Measurements from ENCODE around the gene ZNF318.
"Not testable (repeated sequence)": the region's sequence is repeated elsewhere in the genome, so short reads cannot be mapped to it uniquely, and the experiment has no call there.

Gene ZNF318

DNA sequence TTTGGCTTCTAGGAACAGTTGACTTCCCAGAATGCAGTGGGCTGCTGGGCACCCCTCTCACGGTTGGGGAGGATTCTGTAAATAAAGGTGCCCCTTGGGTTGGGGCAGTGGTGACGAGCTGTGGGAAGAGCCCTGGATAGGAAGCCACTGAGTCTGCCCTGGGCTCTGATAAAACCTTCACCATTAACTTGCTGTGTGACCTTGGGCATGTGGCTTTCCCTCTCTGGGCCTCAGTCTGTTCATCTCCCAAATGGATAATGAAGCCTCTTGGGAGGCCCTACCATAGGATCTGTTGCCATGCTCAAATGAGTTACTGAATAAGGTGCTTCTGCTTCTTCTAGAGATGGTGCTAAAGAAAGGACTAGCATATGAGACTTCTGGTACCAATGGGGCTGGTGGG is 64.6 kb downstream of the ZNF318 start:
- no peak for TF ChIP-seq EZH2phosphoT487 (conservative IDR thresholded peaks at IDR 0.05; ENCODE audit: low read length)
- no peak overlapping the region for H3K4me3 ChIP-seq (ENCODE audit: insufficient read depth, low read length, poor library complexity, severe bottlenecking)
- H3F3A ChIP-seq (ENCODE audit: insufficient read depth) = no peaks in the 10 kb centered on the region
- H4K20me1 ChIP-seq (ENCODE audit: low read depth, low read length) = no peaks in the 10 kb centered on the region
- H3K27ac ChIP-seq (ENCODE audit: low read depth, low read length) = no peak overlapping the region
- no peaks in the 10 kb centered on the region for H3K9me2 ChIP-seq (replicated peaks; ENCODE audit: insufficient read depth, low read length)
- no peak overlapping the region for H3K4me2 ChIP-seq (ENCODE audit: low read depth, low read length, poor library complexity, severe bottlenecking)
- H3K36me3 ChIP-seq (ENCODE audit: low read length) = no peaks in the 10 kb centered on the region
- no peaks in the 10 kb centered on the region for H3K79me2 ChIP-seq (ENCODE audit: insufficient read depth, low read length)
- no peak overlapping the region for H3K9ac ChIP-seq (ENCODE audit: low read length)
- no peak overlapping the region for H2AFZ ChIP-seq (ENCODE audit: low read depth, low read length, severe bottlenecking)
- H3K27me3 ChIP-seq (ENCODE audit: low read length) = no peaks in the 10 kb centered on the region
- no peaks in the 10 kb centered on the region for H3K9me3 ChIP-seq (ENCODE audit: insufficient read depth, low read length)

DNA sequence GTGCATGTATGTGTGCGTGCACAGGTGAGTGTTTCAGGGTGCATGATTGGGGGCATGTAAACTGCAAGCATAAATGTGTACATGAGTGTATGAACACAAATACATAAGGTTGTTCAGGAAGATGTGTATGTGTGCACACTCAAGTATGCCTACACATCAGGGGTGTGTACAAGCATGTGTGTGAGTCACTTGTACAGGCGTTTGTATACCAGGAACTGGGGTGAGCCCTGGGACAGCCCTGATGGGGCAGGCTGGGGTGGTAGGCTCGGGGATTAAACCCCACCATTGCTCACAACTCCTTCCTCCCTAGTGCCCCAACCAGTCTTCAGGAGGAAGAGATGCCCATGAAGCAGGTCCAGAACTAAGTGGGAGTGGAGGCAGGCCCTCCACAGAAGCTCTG is 65.1 kb downstream of the ZNF318 start:
- Histone ChIP-seq H3F3A (ENCODE audit: insufficient read depth) (no peaks in the 10 kb centered on the region), H2AFZ (ENCODE audit: low read depth, low read length, severe bottlenecking) (no peak overlapping the region), H3K9ac (ENCODE audit: low read length) (no peak overlapping the region), H3K9me2 (replicated peaks; ENCODE audit: insufficient read depth, low read length) (no peaks in the 10 kb centered on the region), H3K36me3 (ENCODE audit: low read length) (no peaks in the 10 kb centered on the region), H3K4me2 (ENCODE audit: low read depth, low read length, poor library complexity, severe bottlenecking) (no peak overlapping the region), H3K9me3 (ENCODE audit: insufficient read depth, low read length) (no peaks in the 10 kb centered on the region), H4K20me1 (ENCODE audit: low read depth, low read length) (no peaks in the 10 kb centered on the region), H3K27ac (ENCODE audit: low read depth, low read length) (no peak overlapping the region), H3K27me3 (ENCODE audit: low read length) (no peaks in the 10 kb centered on the region), H3K79me2 (ENCODE audit: insufficient read depth, low read length) (no peaks in the 10 kb centered on the region), H3K4me3 (ENCODE audit: insufficient read depth, low read length, poor library complexity, severe bottlenecking) (no peak overlapping the region)
- TF ChIP-seq, protein P1, sequence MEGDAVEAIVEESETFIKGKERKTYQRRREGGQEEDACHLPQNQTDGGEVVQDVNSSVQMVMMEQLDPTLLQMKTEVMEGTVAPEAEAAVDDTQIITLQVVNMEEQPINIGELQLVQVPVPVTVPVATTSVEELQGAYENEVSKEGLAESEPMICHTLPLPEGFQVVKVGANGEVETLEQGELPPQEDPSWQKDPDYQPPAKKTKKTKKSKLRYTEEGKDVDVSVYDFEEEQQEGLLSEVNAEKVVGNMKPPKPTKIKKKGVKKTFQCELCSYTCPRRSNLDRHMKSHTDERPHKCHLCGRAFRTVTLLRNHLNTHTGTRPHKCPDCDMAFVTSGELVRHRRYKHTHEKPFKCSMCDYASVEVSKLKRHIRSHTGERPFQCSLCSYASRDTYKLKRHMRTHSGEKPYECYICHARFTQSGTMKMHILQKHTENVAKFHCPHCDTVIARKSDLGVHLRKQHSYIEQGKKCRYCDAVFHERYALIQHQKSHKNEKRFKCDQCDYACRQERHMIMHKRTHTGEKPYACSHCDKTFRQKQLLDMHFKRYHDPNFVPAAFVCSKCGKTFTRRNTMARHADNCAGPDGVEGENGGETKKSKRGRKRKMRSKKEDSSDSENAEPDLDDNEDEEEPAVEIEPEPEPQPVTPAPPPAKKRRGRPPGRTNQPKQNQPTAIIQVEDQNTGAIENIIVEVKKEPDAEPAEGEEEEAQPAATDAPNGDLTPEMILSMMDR (IDR thresholded peaks at IDR 0.05; ENCODE audit: insufficient read depth, low read length, poor library complexity, severe bottlenecking) = no peak
- no peak for TF ChIP-seq EZH2phosphoT487 (conservative IDR thresholded peaks at IDR 0.05; ENCODE audit: low read length)

DNA sequence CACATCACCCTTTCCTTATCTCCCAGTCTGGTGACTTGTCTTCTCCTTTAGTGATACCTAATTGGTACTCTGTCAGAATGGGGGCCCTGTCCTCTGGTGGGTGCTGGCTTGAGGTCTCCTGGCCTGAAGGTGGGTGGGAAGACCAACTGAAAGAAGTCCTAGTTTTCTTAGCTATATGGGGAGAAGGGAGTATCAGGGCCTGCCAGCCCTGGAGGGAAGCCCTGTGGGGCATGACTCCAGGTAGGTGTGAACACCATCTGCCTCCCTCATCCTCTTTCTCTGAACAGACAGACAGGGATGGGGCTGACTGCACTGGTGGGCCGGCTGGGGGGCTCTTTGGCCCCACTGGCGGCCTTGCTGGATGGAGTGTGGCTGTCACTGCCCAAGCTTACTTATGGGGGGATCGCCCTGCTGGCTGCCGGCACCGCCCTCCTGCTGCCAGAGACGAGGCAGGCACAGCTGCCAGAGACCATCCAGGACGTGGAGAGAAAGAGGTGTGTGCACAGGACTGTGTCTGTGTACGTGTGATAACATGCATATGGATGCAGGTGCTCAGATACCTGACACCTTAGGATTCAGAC is 65.6 kb downstream of the ZNF318 start:
- Histone ChIP-seq H3K27ac (ENCODE audit: low read depth, low read length) (no peak overlapping the region), H3K79me2 (ENCODE audit: insufficient read depth, low read length) (no peaks in the 10 kb centered on the region)
- TF ChIP-seq, protein P1 (IDR thresholded peaks at IDR 0.05; ENCODE audit: insufficient read depth, low read length, poor library complexity, severe bottlenecking) = no peak
- TF ChIP-seq EZH2phosphoT487 (conservative IDR thresholded peaks at IDR 0.05; ENCODE audit: low read length) = no peak

DNA sequence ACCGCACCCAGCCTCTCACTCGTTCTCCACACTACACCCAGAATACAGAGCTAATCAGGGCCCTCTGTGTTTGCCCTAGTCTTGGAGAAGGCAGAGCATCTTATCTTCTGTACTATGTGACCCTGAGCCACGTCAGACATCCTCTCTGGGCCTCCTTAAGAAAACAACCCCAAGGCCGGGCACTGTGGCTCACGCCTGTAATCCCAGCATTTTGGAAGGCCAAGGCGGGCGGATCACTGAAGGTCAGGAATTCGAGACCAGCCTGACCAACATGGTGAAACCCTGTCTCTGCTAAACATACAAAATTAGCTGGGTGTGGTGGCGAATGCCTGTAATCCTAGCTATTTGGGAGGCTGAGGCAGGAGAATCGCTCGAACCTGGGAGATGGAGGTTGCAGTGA is 66.4 kb downstream of the ZNF318 start:
- H3K9ac ChIP-seq (ENCODE audit: low read length); H3K9me2 ChIP-seq (replicated peaks; ENCODE audit: insufficient read depth, low read length); H2AFZ ChIP-seq (ENCODE audit: low read depth, low read length, severe bottlenecking); H3K27ac ChIP-seq (ENCODE audit: low read depth, low read length); H3K4me3 ChIP-seq (ENCODE audit: insufficient read depth, low read length, poor library complexity, severe bottlenecking); H3K27me3 ChIP-seq (ENCODE audit: low read length); H4K20me1 ChIP-seq (ENCODE audit: low read depth, low read length); H3K4me2 ChIP-seq (ENCODE audit: low read depth, low read length, poor library complexity, severe bottlenecking); H3K36me3 ChIP-seq (ENCODE audit: low read length); H3K9me3 ChIP-seq (ENCODE audit: insufficient read depth, low read length); H3K79me2 ChIP-seq (ENCODE audit: insufficient read depth, low read length); H3F3A ChIP-seq (ENCODE audit: insufficient read depth): not testable (repeated sequence)

More for the DNA sequence above, 65.6 kb downstream of the ZNF318 start:
- Histone ChIP-seq H3K9me2 (replicated peaks; ENCODE audit: insufficient read depth, low read length) (no peaks in the 10 kb centered on the region), H3K9me3 (ENCODE audit: insufficient read depth, low read length) (no peaks in the 10 kb centered on the region), H3F3A (ENCODE audit: insufficient read depth) (no peaks in the 10 kb centered on the region), H3K9ac (ENCODE audit: low read length) (no peak overlapping the region), H3K27me3 (ENCODE audit: low read length) (no peaks in the 10 kb centered on the region), H4K20me1 (ENCODE audit: low read depth, low read length) (no peaks in the 10 kb centered on the region), H2AFZ (ENCODE audit: low read depth, low read length, severe bottlenecking) (no peak overlapping the region), H3K4me3 (ENCODE audit: insufficient read depth, low read length, poor library complexity, severe bottlenecking) (no peak overlapping the region), H3K4me2 (ENCODE audit: low read depth, low read length, poor library complexity, severe bottlenecking) (no peak overlapping the region), H3K36me3 (ENCODE audit: low read length) (no peaks in the 10 kb centered on the region)
